Colon (tissue), 2 donors: ENCODE results near the gene BET1L.
"Not testable (repeated sequence)": the region's sequence is repeated elsewhere in the genome, so short reads cannot be mapped to it uniquely, and the experiment has no call there.

ENCODE experiments used
- FAIRE-seq: peaks from 2 replicates; lab custom pipeline; 2012; peaks lifted over from hg19 to GRCh38; lab: Jason Lieb, UNC
- donor health status: control.
- donor health status: control.

BET1L gene

DNA sequence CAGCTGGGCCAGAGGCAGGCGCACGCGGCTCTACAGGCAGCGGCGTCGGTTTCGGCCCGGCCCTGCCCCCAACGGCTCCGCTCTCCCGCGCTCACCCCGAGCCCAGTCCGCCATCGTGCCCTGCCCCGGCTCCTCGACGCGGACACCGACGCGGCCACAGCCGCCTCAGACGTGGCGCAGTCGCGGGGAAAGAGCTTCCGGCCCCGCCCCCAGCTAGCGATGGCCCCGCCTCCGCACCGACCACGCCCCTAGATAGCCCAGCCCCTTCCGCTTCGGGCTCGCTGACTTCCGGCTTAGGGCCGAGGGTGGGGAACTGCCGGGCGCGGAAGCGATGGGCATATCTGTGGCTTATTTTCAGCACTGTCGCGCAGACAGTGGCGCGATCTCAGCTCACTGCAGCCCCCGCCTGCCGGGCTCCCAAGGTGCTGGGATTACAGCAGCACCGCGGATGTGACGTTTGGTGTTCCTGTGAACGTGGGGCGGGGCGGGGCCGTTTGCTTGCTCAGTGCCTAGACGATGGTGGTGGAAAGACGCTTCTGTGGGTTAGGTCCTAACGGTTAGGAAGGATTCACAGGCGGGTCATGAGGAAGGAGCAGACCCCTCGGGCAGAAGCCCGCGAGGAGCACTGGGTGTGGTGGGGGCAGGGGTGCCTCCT lies at the start of gene BET1L, which contains the start of gene RIC8A:
Gene BET1L, minus strand, starts transcription at position 192 of the 655 bp plus-strand sequence. Its CDS starts 78 bp downstream, at position 114.
Gene RIC8A, plus strand, starts transcription at position 501 of the 655 bp plus-strand sequence. CDS start 1,147 bp downstream, outside the sequence.
- no peak for FAIRE-seq

DNA sequence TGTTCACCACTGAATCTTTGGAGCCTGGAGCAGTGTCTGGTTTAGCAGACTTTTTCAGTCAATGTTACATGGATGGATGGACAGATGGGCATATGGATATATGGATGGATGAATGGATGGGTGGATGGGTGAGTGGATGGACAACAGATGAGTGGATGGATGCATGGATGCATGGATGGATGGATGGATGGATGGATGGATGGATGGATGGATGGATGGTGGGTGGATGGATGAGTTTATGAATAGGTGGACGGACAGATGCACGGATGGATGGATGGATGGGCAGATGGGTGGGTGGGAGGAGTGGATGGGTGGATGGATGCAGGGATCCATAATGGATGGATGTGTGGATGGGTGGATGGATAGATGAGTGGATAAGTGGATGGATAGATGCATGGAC lies 48.6 kb upstream of the BET1L start:
- FAIRE-seq = no peak

DNA sequence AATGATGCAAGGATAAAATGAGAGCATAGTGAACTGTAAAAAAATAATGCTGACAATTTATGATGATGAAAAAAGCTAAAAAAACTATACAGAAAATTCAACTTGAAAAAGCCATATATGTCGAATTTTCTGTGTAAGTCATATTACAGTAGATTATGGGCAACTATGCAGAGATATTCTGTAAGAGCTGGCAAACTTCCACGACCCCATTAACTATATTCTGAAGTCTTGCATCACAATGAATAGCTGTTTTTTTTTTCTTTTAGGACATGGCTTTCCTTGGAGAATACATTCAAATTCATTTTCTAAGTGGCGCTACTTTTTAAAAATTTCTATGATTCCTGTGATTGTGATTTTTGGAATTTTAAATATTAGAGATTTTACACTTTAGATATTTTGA lies 48.0 kb upstream of the BET1L start:
- FAIRE-seq = no peak

GRCh38 chr11:253886-254270 lies 46.7 kb upstream of the BET1L start:
- FAIRE-seq = no peak

- no peak for FAIRE-seq
Measured at GRCh38 chr11:253160-253885, 46.1 kb upstream of the BET1L start.

DNA sequence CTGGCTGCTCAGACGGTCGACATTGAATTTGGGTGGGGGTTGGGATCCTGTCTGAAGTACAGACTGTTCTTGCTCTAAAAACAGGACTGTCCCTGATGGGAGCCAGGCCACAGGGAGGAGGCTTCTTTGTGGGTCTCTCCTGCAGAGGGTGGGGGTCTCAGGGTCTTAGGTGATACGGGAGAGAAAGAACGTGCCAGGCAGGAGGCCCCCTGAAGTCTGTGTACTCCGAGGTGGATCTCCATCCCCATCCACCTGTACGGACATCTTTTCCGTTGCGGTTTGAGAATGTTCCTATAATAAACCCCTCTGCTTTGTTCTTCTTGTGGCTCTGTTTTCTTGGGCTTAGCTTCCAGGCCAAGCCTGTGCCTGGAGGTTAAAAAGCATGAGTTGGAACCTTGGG lies 45.5 kb upstream of the BET1L start:
- no peak for FAIRE-seq

DNA sequence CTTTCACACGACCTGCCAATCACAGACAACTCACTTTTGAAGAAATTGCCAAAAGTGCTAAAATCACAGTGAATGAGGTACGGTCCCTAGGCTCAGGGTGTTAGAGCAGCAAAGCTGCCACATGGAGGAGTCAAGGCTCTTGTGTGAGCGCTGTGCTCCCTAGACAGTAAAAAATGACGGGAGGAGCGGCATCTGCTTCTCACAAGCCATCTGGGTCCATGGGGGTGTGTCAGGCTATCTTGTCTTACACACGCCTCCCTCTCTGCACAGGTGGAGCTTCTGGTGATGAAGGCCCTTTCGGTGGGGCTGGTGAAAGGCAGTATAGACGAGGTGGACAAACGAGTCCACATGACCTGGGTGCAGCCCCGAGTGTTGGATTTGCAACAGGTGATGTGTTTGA lies 44.4 kb upstream of the BET1L start:
- no peak for FAIRE-seq

DNA sequence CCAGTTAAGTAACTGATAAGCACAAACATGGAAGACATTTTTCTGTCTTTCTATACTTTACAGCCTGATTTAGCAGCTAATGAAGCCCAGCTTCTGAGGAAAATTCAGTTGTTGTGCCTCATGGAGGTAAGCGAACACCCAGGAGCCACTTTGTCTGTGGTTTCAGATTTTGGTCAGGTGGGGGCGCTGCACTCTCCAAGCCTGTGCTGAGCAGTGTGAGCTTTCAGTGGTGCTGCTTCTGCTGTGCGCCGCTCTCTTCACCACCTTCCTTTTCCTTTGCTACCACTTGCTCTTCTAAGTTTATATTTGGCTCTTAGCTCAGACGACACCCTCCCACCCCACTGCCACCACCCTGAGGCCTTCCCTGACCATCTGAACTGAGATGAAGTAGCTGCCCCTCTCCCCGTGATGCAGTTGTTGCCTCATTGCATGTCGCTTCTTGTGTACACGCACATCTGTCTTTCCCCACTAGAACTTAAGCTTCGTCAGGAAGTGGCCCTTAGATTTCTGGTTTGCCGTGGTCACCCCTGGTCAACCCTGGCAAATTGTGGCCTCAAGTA lies 43.6 kb upstream of the BET1L start:
- no peak for FAIRE-seq

- no peak for FAIRE-seq
Measured at GRCh38 chr11:250274-250673, 43.1 kb upstream of the BET1L start.

- no peak for FAIRE-seq
Measured at GRCh38 chr11:249062-249461, 41.9 kb upstream of the BET1L start.

DNA sequence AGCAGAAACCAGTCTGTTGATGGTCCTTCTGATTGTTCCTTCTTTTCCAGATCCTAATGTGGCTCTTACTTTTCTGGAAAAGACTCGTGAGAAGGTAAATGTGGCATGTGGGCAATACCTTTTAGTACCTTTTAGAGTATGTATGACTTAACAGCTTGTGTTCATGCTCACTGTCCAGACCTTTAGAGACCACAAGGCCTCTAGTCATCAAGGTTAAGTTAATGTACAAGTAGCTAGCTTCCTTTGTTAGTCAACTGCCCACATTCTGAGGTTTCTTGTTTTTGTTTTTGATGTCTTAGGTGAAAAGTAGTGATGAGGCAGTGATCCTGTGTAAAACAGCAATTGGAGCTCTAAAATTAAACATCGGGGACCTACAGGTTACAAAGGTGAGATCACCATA lies 37.2 kb upstream of the BET1L start:
- no peak for FAIRE-seq

DNA sequence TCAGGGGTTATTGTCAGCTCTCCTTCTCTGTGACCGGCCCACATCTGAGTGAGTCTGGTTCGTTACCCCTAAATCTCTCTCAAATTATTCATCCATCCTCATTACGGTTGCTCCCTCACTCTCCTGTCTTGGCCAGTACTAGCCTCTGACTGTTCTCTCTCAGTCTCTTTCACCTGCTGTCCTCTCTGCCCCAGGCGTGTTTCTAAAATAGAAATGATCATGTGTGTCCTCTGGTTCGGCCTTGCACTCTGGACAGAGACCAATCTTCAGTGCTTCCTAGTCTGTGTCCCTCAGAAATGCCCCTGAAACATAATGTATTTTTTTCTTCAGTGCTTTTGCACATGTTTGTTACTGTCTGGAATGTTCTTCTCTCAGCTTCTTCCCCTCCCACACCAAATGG lies 34.4 kb upstream of the BET1L start:
- FAIRE-seq = no peak

DNA sequence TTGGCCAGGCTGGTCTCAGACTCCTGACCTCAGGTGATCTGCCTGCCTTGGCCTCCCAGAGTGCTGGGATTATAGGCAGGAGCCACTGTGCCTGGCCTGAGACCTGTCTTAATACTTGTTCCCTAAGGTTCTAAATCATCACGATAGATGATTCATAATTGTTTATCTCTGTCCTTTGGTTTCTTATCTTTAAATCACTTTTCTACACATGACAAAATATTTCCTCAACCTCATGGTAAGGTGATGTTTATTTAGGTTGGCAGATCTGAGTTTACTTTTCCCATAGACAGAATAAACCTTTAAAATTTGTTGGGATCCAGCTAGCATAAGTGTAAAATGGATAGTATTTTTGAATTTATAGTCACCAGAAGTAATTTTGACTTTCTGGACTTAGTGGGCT lies 33.1 kb upstream of the BET1L start:
- no peak for FAIRE-seq

GRCh38 chr11:238346-238745 lies 31.1 kb upstream of the BET1L start:
- FAIRE-seq = not testable (repeated sequence)

GRCh38 chr11:236774-237767 lies 29.9 kb upstream of the BET1L start, which contains the start of gene PSMD13:
Gene PSMD13, plus strand, starts transcription at chr11:236976. Its CDS starts 74 bp downstream, at chr11:237050.
- no peak for FAIRE-seq

DNA sequence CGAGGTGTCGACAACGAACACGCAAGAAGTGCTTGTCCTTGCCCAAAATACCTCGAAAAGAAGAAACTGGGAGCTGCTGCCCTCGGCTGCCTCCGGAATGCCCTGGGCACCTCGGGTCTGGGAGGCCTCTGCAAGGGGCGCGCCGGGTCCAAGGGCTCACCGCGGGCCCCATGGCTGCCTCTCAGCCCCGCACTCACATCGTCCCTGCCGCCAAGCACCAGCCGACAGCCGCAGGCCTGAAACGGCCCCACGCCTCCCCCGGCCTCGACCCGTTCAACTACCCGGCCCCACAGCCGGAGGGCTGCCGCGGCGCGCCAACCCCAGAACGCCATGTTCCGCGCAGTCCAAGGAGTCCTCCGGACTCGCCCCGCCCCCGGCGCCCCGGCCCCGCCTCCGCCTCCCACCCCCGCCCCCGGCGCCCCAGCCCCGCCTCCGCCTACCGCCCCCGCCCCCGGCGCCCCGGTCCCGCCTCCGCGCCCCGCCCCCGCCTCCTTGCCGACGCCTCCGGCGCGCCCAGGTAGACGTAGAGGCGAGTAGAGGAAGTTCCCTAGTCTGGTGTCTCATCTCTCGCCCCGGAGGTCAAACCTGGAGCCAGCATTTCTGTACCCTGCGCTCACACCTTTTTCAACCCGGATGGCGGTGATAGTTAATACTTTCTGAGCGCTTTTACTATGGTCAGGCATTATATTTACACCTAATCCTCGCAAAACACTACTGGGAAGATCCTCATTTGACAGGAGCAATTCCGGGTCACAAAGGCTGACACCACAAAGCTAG lies 29.0 kb upstream of the BET1L start, which contains the start of gene SIRT3:
Gene SIRT3, minus strand, starts transcription at position 346 of the 777 bp plus-strand sequence. Its CDS starts 14 bp downstream, at position 332.
- FAIRE-seq = no peak

GRCh38 chr11:235609-235996 lies 28.4 kb upstream of the BET1L start:
- no peak for FAIRE-seq

GRCh38 chr11:235180-235579 lies 28.0 kb upstream of the BET1L start:
- no peak for FAIRE-seq

DNA sequence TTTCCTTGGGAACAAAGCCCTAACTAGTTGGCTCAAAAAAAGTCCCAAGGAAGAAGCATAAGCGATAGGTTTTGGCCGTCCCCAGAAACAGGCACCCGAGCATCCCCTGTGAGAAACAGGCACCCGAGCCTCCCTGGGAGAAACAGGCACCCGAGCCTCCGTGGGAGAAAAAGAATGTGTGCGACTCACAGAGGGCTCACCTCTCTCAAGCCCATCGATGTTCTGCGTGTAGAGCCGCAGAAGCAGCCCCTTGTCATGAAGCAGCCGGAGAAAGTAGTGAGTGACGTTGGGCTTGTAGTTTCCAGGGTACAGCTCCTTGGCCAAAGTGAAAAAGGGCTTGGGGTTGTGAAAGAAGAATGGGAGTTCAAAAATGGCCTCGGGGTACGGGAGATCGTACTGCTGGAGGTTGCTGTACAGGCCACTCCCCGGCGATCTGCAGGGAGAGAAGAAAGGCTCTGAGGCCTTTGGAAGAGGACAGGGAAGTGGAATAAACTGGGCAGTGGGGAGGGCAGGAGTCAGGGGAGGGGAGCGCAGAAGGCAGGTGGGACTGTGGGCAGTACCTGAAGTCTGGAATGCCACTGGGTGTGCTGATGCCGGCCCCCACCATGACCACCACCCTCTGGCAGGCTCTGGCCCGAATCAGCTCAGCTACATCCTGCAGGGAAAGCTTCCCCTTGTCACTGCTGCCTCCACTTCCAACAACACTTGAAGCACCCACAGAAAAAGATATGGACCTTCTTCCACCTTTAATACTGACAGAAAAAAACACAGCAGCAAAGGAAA lies 25.8 kb upstream of the BET1L start:
- FAIRE-seq = no peak

DNA sequence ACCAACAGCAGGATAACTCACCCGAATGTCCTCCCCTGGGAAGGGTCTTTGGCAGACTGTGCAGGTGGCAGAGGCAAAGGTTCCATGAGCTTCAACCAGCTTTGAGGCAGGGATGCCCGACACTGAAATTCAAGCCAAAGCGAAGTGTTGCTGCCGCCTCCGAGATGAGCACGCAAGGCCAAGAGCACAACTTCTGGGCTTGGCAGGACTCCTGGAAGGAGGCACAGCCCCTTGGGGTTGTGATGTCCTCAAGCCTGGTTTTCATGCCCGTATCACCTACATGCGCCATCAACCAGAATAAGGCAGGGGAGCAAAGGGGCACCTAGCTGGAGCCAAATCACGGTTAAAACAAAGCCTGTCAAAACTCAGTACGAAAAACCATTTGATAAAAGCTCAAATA lies 23.2 kb upstream of the BET1L start:
- FAIRE-seq = no peak
